Central memory CD4-positive, alpha-beta T cell (primary cell): ENCODE data around the gene SCP2.

Experiments
- DNase-seq: peaks from one replicate; pipeline ENCODE4 v3.0.0; 2022

SCP2 gene

GRCh38 chr1:53084589-53084971, 157.5 kb downstream of the SCP2 start:
- DNase-seq: no peak

GRCh38 chr1:53085405-53085804, 158.3 kb downstream of the SCP2 start:
- DNase-seq: no peak

GRCh38 chr1:53086491-53087070, 159.5 kb downstream of the SCP2 start:
- DNase-seq: no peak

GRCh38 chr1:53087332-53088285, 160.5 kb downstream of the SCP2 start:
- no peak for DNase-seq

GRCh38 chr1:53088616-53089300, 161.7 kb downstream of the SCP2 start:
- no peak for DNase-seq

GRCh38 chr1:53089478-53090226, 162.6 kb downstream of the SCP2 start:
- no peak for DNase-seq

- DNase-seq: no peak
Observed at GRCh38 chr1:53090227-53091147, 163.4 kb downstream of the SCP2 start.

- no peak for DNase-seq
Observed at GRCh38 chr1:53091841-53092645, 165.0 kb downstream of the SCP2 start.

- DNase-seq: no peak
Observed at GRCh38 chr1:53092659-53093450, 165.8 kb downstream of the SCP2 start.

GRCh38 chr1:53093451-53093754, 166.3 kb downstream of the SCP2 start:
- no peak for DNase-seq

- no peak for DNase-seq
Observed at GRCh38 chr1:53093778-53094532, 166.9 kb downstream of the SCP2 start.

GRCh38 chr1:53094533-53094919, 167.4 kb downstream of the SCP2 start:
- no peak for DNase-seq
